Forelimb muscle (tissue), 1 donor: ENCODE measurements around the gene DYNC1H1. TPM values are rescaled to one million over a fixed set of nuclear protein-coding genes. Genes with fewer than 3 reads are reported as not detected.
"Not testable (repeated sequence)": the region's sequence is repeated elsewhere in the genome, so short reads cannot be mapped to it uniquely, and the experiment has no call there.

Source experiments
- DNase-seq: peaks from one replicate; pipeline ENCODE4 v3.0.0-alpha.2; 2013; ENCODE audit warnings: low read depth
- polyA plus RNA-seq: library from polyadenylated mRNA; unstranded; fragments of 120-200 nt; gene quantifications from one replicate; pipeline ENCODE4 v1.2.1, GENCODE V29; 2013; ENCODE audit not compliant: insufficient read length

DYNC1H1 gene
- polyA plus RNA-seq, 1 donor, result 229 TPM

GRCh38 chr14:101963656-101964296 lies 597 bp upstream of the DYNC1H1 start:
- DNase-seq, result no peak

GRCh38 chr14:101965181-101965544 lies 790 bp downstream of the DYNC1H1 start:
- no peak for DNase-seq

GRCh38 chr14:101965770-101966722 lies 1.7 kb downstream of the DYNC1H1 start:
- DNase-seq, result no peak

GRCh38 chr14:101966742-101967141 lies 2.4 kb downstream of the DYNC1H1 start:
- no peak for DNase-seq

- DNase-seq, result no peak
Observed at GRCh38 chr14:101968186-101968585, 3.8 kb downstream of the DYNC1H1 start.

GRCh38 chr14:101969481-101969880 lies 5.1 kb downstream of the DYNC1H1 start:
- DNase-seq, result no peak

GRCh38 chr14:101970830-101971400 lies 6.5 kb downstream of the DYNC1H1 start:
- DNase-seq, result no peak

GRCh38 chr14:101971458-101971857 lies 7.1 kb downstream of the DYNC1H1 start:
- not testable (repeated sequence) for DNase-seq

GRCh38 chr14:101972126-101972866 lies 7.9 kb downstream of the DYNC1H1 start:
- peak; percentile 80 for DNase-seq

- DNase-seq, result no peak
Observed at GRCh38 chr14:101973356-101973755, 9.0 kb downstream of the DYNC1H1 start.

- no peak for DNase-seq
Observed at GRCh38 chr14:101975231-101975630, 10.9 kb downstream of the DYNC1H1 start.

GRCh38 chr14:101977311-101978071 lies 13.1 kb downstream of the DYNC1H1 start:
- DNase-seq, result no peak

GRCh38 chr14:101979666-101980065 lies 15.3 kb downstream of the DYNC1H1 start:
- no peak for DNase-seq

- no peak for DNase-seq
Observed at GRCh38 chr14:101980251-101980650, 15.9 kb downstream of the DYNC1H1 start.

- no peak for DNase-seq
Observed at GRCh38 chr14:101980700-101981099, 16.3 kb downstream of the DYNC1H1 start.

GRCh38 chr14:101982621-101983020 lies 18.2 kb downstream of the DYNC1H1 start:
- no peak for DNase-seq

- DNase-seq, result not testable (repeated sequence)
Observed at GRCh38 chr14:101984831-101985230, 20.5 kb downstream of the DYNC1H1 start.

- DNase-seq, result no peak
Observed at GRCh38 chr14:101985957-101986356, 21.6 kb downstream of the DYNC1H1 start.

GRCh38 chr14:101986953-101987352 lies 22.6 kb downstream of the DYNC1H1 start:
- DNase-seq, result no peak

- DNase-seq, result no peak
Observed at GRCh38 chr14:101988377-101988776, 24.0 kb downstream of the DYNC1H1 start.

- no peak for DNase-seq
Observed at GRCh38 chr14:101991352-101991751, 27.0 kb downstream of the DYNC1H1 start.
